HEK293 (cell line): ENCODE measurements around the gene KLHL22.

Experiments used
- KLF16 ChIP-seq: fragments of 450-650 bp; formaldehyde crosslinking; IDR thresholded peaks from 2 replicates; pipeline ENCODE4 v1.5.1; 2017; ENCODE audit warnings: missing biosample characterization, missing genetic modification characterization
- ZNF654 ChIP-seq: fragments of 450-650 bp; formaldehyde crosslinking; IDR thresholded peaks from 2 replicates; pipeline ENCODE4 v1.5.1; 2016; ENCODE audit warnings: low read depth, missing biosample characterization, missing genetic modification characterization
- TF ChIP-seq, protein P1 (sequence below): fragments of 450-650 bp; formaldehyde crosslinking; IDR thresholded peaks from 2 replicates; pipeline ENCODE4 v1.5.1; 2016; ENCODE audit warnings: missing biosample characterization, missing genetic modification characterization

DNA sequence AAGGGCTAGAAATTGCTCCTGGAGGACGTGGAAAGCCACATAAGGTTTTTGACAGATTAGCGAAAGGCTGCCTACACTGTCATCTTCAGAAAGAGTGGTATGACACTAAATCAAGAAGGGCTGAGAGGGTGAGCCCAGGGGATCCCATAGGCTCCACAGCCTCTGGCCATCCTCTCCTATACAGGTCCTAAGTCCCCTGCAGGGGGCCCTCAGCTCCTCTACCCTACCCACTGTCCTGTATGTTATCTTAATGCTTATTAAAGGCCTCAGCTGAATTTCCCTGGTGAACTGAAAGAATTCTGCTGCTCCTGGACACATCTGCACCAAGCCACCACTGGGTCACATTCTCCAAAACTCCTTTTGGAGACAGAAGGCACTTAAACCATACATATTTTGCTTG, 7.9 kb downstream of the KLHL22 start:
- no peak for TF ChIP-seq ZNF654 (tag by site-specific recombination)
- no peak for TF ChIP-seq KLF16 (tag by site-specific recombination)
- TF ChIP-seq, protein P1, sequence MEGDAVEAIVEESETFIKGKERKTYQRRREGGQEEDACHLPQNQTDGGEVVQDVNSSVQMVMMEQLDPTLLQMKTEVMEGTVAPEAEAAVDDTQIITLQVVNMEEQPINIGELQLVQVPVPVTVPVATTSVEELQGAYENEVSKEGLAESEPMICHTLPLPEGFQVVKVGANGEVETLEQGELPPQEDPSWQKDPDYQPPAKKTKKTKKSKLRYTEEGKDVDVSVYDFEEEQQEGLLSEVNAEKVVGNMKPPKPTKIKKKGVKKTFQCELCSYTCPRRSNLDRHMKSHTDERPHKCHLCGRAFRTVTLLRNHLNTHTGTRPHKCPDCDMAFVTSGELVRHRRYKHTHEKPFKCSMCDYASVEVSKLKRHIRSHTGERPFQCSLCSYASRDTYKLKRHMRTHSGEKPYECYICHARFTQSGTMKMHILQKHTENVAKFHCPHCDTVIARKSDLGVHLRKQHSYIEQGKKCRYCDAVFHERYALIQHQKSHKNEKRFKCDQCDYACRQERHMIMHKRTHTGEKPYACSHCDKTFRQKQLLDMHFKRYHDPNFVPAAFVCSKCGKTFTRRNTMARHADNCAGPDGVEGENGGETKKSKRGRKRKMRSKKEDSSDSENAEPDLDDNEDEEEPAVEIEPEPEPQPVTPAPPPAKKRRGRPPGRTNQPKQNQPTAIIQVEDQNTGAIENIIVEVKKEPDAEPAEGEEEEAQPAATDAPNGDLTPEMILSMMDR: no peak
